Epidermal melanocyte (primary cell): ENCODE results near the gene PDP2.
"Not testable (repeated sequence)": the region's sequence is repeated elsewhere in the genome, so short reads cannot be mapped to it uniquely, and the experiment has no call there.

Experiments
- DNase-seq: peaks from one replicate; pipeline ENCODE4 v3.0.0; 2011; ENCODE audit warnings: low spot score; ENCODE audit not compliant: insufficient read length

The PDP2 gene

GRCh38 chr16:66919569-66920298 lies 39.4 kb downstream of the PDP2 start:
- DNase-seq = no peak

GRCh38 chr16:66920299-66920590 lies 39.9 kb downstream of the PDP2 start:
- DNase-seq = no peak

GRCh38 chr16:66920924-66921680 lies 40.8 kb downstream of the PDP2 start:
- no peak for DNase-seq

GRCh38 chr16:66921729-66922450 lies 41.6 kb downstream of the PDP2 start:
- DNase-seq = no peak

GRCh38 chr16:66923247-66923731 lies 43.0 kb downstream of the PDP2 start:
- DNase-seq = no peak

GRCh38 chr16:66923866-66924265 lies 43.6 kb downstream of the PDP2 start:
- no peak for DNase-seq

- no peak for DNase-seq
These were observed 44.4 kb downstream of the PDP2 start for GRCh38 chr16:66924527-66925321.

- no peak for DNase-seq
These were observed 45.1 kb downstream of the PDP2 start, which contains the start of gene RRAD for GRCh38 chr16:66925322-66925840. TSS of gene RRAD (minus strand) at chr16:66925535. CDS start at chr16:66925179, 356 bp downstream.

GRCh38 chr16:66926171-66926947 lies 46.0 kb downstream of the PDP2 start:
- no peak for DNase-seq

GRCh38 chr16:66926961-66927436 lies 46.7 kb downstream of the PDP2 start:
- peak; percentile 58 for DNase-seq

GRCh38 chr16:66927918-66928649 lies 47.8 kb downstream of the PDP2 start:
- DNase-seq = no peak

- no peak for DNase-seq
These were observed 48.5 kb downstream of the PDP2 start for GRCh38 chr16:66928702-66929388.

GRCh38 chr16:66930189-66930588 lies 49.9 kb downstream of the PDP2 start:
- no peak for DNase-seq

- no peak for DNase-seq
These were observed 51.4 kb downstream of the PDP2 start for GRCh38 chr16:66931665-66932064.

- DNase-seq = no peak
These were observed 51.8 kb downstream of the PDP2 start for GRCh38 chr16:66932076-66932475.

GRCh38 chr16:66933776-66934137 lies 53.4 kb downstream of the PDP2 start:
- no peak for DNase-seq

- DNase-seq = peak; percentile 88
These were observed 54.0 kb downstream of the PDP2 start, which contains the start of gene CIAO2B for GRCh38 chr16:66934138-66934838. TSS of gene CIAO2B (minus strand) at chr16:66934402. CDS start at chr16:66934364, 38 bp downstream.

- not testable (repeated sequence) for DNase-seq
These were observed 54.6 kb downstream of the PDP2 start for GRCh38 chr16:66934839-66935313.
